Measurements from ENCODE around the gene LPCAT1.
"Not testable (repeated sequence)": the region's sequence is repeated elsewhere in the genome, so short reads cannot be mapped to it uniquely, and the experiment has no call there.

Gene LPCAT1

GRCh38 chr5:1563617-1564181, 39.9 kb upstream of the LPCAT1 start:
- Histone ChIP-seq H3K27me3 (ENCODE audit: control insufficient read depth in 5 of 5, insufficient read depth in 4 of 5, low read length in 5 of 5) (peaks cover 0 to 12% (median 5%) of the 10 kb centered on the region in 5 donors), H3K4me3 (ENCODE audit: low read depth in 1 of 5, low read length in 5 of 5) (no peak overlapping the region), H3K36me3 (ENCODE audit: control insufficient read depth in 5 of 5, insufficient read depth in 5 of 5, low read length in 5 of 5) (no peaks in the 10 kb centered on the region), H3K27ac (ENCODE audit: low read depth, low read length) (no peak overlapping the region), H3K4me1 (ENCODE audit: control insufficient read depth in 5 of 5, insufficient read depth in 5 of 5, low read length in 5 of 5) (peaks cover 0 to 35% (median 33%) of the 10 kb centered on the region in 5 donors), H3K9me3 (ENCODE audit: control insufficient read depth in 5 of 5, low read length in 5 of 5) (no peaks in the 10 kb centered on the region), H3K9ac (ENCODE audit: low read length in 5 of 5) (no peak overlapping the region)

- H3K27ac ChIP-seq (ENCODE audit: low read depth, low read length) = no peak overlapping the region
- H3K4me1 ChIP-seq (ENCODE audit: control insufficient read depth in 5 of 5, insufficient read depth in 5 of 5, low read length in 5 of 5) = peaks cover 0 to 29% (median 26%) of the 10 kb centered on the region in 5 donors
- no peak overlapping the region for H3K9ac ChIP-seq (ENCODE audit: low read length in 5 of 5)
- H3K27me3 ChIP-seq (ENCODE audit: control insufficient read depth in 5 of 5, insufficient read depth in 4 of 5, low read length in 5 of 5) = peaks cover 0 to 12% (median 5%) of the 10 kb centered on the region in 5 donors
- H3K36me3 ChIP-seq (ENCODE audit: control insufficient read depth in 5 of 5, insufficient read depth in 5 of 5, low read length in 5 of 5) = no peaks in the 10 kb centered on the region
- H3K4me3 ChIP-seq (ENCODE audit: low read depth in 1 of 5, low read length in 5 of 5) = no peak overlapping the region
- H3K9me3 ChIP-seq (ENCODE audit: control insufficient read depth in 5 of 5, low read length in 5 of 5) = no peaks in the 10 kb centered on the region
These were observed 39.3 kb upstream of the LPCAT1 start for GRCh38 chr5:1563051-1563461.

GRCh38 chr5:1562599-1562998, 38.8 kb upstream of the LPCAT1 start:
- H3K4me1 ChIP-seq (ENCODE audit: control insufficient read depth in 5 of 5, insufficient read depth in 5 of 5, low read length in 5 of 5) = peaks cover 0 to 24% (median 22%) of the 10 kb centered on the region in 5 donors
- H3K36me3 ChIP-seq (ENCODE audit: control insufficient read depth in 5 of 5, insufficient read depth in 5 of 5, low read length in 5 of 5) = no peaks in the 10 kb centered on the region
- H3K27ac ChIP-seq (ENCODE audit: low read depth, low read length) = no peak overlapping the region
- H3K9ac ChIP-seq (ENCODE audit: low read length in 5 of 5) = no peak overlapping the region
- no peak overlapping the region for H3K4me3 ChIP-seq (ENCODE audit: low read depth in 1 of 5, low read length in 5 of 5)
- no peaks in the 10 kb centered on the region for H3K9me3 ChIP-seq (ENCODE audit: control insufficient read depth in 5 of 5, low read length in 5 of 5)
- peaks cover 3 to 12% (median 5%) of the 10 kb centered on the region in 5 donors for H3K27me3 ChIP-seq (ENCODE audit: control insufficient read depth in 5 of 5, insufficient read depth in 4 of 5, low read length in 5 of 5)

- Histone ChIP-seq H3K27me3 (ENCODE audit: control insufficient read depth in 5 of 5, insufficient read depth in 4 of 5, low read length in 5 of 5) (peaks cover 3 to 16% (median 5%) of the 10 kb centered on the region in 5 donors), H3K9ac (ENCODE audit: low read length in 5 of 5) (no peak overlapping the region), H3K9me3 (ENCODE audit: control insufficient read depth in 5 of 5, low read length in 5 of 5) (no peaks in the 10 kb centered on the region), H3K4me1 (ENCODE audit: control insufficient read depth in 5 of 5, insufficient read depth in 5 of 5, low read length in 5 of 5) (peaks cover 0 to 16% (median 13%) of the 10 kb centered on the region in 5 donors), H3K4me3 (ENCODE audit: low read depth in 1 of 5, low read length in 5 of 5) (no peak overlapping the region), H3K27ac (ENCODE audit: low read depth, low read length) (no peak overlapping the region), H3K36me3 (ENCODE audit: control insufficient read depth in 5 of 5, insufficient read depth in 5 of 5, low read length in 5 of 5) (no peaks in the 10 kb centered on the region)
These were observed 37.7 kb upstream of the LPCAT1 start for GRCh38 chr5:1561402-1561929.

- not testable (repeated sequence) for H3K9me3 ChIP-seq (ENCODE audit: control insufficient read depth in 5 of 5, low read length in 5 of 5); H3K4me3 ChIP-seq (ENCODE audit: low read depth in 1 of 5, low read length in 5 of 5); H3K36me3 ChIP-seq (ENCODE audit: control insufficient read depth in 5 of 5, insufficient read depth in 5 of 5, low read length in 5 of 5); H3K27ac ChIP-seq (ENCODE audit: low read depth, low read length); H3K4me1 ChIP-seq (ENCODE audit: control insufficient read depth in 5 of 5, insufficient read depth in 5 of 5, low read length in 5 of 5); H3K9ac ChIP-seq (ENCODE audit: low read length in 5 of 5)
- H3K27me3 ChIP-seq (ENCODE audit: control insufficient read depth in 5 of 5, insufficient read depth in 4 of 5, low read length in 5 of 5) = peaks cover 3 to 20% (median 5%) of the 10 kb centered on the region in 5 donors
These were observed 36.7 kb upstream of the LPCAT1 start for GRCh38 chr5:1560499-1560898.

- Histone ChIP-seq H3K9ac (ENCODE audit: low read length in 5 of 5) (no peak overlapping the region), H3K27ac (ENCODE audit: low read depth, low read length) (no peak overlapping the region), H3K4me3 (ENCODE audit: low read depth in 1 of 5, low read length in 5 of 5) (no peak overlapping the region), H3K4me1 (ENCODE audit: control insufficient read depth in 5 of 5, insufficient read depth in 5 of 5, low read length in 5 of 5) (peaks cover 0 to 4% (median 0%) of the 10 kb centered on the region in 5 donors), H3K36me3 (ENCODE audit: control insufficient read depth in 5 of 5, insufficient read depth in 5 of 5, low read length in 5 of 5) (no peaks in the 10 kb centered on the region), H3K27me3 (ENCODE audit: control insufficient read depth in 5 of 5, insufficient read depth in 4 of 5, low read length in 5 of 5) (peaks cover 3 to 22% (median 9%) of the 10 kb centered on the region in 5 donors), H3K9me3 (ENCODE audit: control insufficient read depth in 5 of 5, low read length in 5 of 5) (no peaks in the 10 kb centered on the region)
These were observed 35.2 kb upstream of the LPCAT1 start for GRCh38 chr5:1558944-1559343.

GRCh38 chr5:1557114-1557873, 33.5 kb upstream of the LPCAT1 start:
- Histone ChIP-seq H3K4me3 (ENCODE audit: low read depth in 1 of 5, low read length in 5 of 5) (no peak overlapping the region), H3K9me3 (ENCODE audit: control insufficient read depth in 5 of 5, low read length in 5 of 5) (no peaks in the 10 kb centered on the region), H3K9ac (ENCODE audit: low read length in 5 of 5) (no peak overlapping the region), H3K27me3 (ENCODE audit: control insufficient read depth in 5 of 5, insufficient read depth in 4 of 5, low read length in 5 of 5) (peaks cover 0 to 22% (median 9%) of the 10 kb centered on the region in 5 donors), H3K4me1 (ENCODE audit: control insufficient read depth in 5 of 5, insufficient read depth in 5 of 5, low read length in 5 of 5) (peaks cover 0 to 10% (median 8%) of the 10 kb centered on the region in 5 donors), H3K36me3 (ENCODE audit: control insufficient read depth in 5 of 5, insufficient read depth in 5 of 5, low read length in 5 of 5) (no peaks in the 10 kb centered on the region), H3K27ac (ENCODE audit: low read depth, low read length) (no peak overlapping the region)

GRCh38 chr5:1555808-1556731, 32.3 kb upstream of the LPCAT1 start:
- H3K9me3 ChIP-seq (ENCODE audit: control insufficient read depth in 5 of 5, low read length in 5 of 5) = no peaks in the 10 kb centered on the region
- H3K27ac ChIP-seq (ENCODE audit: low read depth, low read length) = no peak overlapping the region
- H3K4me3 ChIP-seq (ENCODE audit: low read depth in 1 of 5, low read length in 5 of 5) = no peak overlapping the region
- no peak overlapping the region for H3K9ac ChIP-seq (ENCODE audit: low read length in 5 of 5)
- H3K36me3 ChIP-seq (ENCODE audit: control insufficient read depth in 5 of 5, insufficient read depth in 5 of 5, low read length in 5 of 5) = no peaks in the 10 kb centered on the region
- H3K27me3 ChIP-seq (ENCODE audit: control insufficient read depth in 5 of 5, insufficient read depth in 4 of 5, low read length in 5 of 5) = peaks cover 0 to 22% (median 9%) of the 10 kb centered on the region in 5 donors
- H3K4me1 ChIP-seq (ENCODE audit: control insufficient read depth in 5 of 5, insufficient read depth in 5 of 5, low read length in 5 of 5) = peaks cover 0 to 13% (median 11%) of the 10 kb centered on the region in 5 donors

- H3K27ac ChIP-seq (ENCODE audit: low read depth, low read length) = no peak overlapping the region
These were observed 31.4 kb upstream of the LPCAT1 start for GRCh38 chr5:1555011-1555807.

More at GRCh38 chr5:1555011-1555807, 31.4 kb upstream of the LPCAT1 start:
- Histone ChIP-seq H3K9me3 (ENCODE audit: control insufficient read depth in 5 of 5, low read length in 5 of 5) (no peaks in the 10 kb centered on the region), H3K4me3 (ENCODE audit: low read depth in 1 of 5, low read length in 5 of 5) (no peak overlapping the region), H3K9ac (ENCODE audit: low read length in 5 of 5) (no peak overlapping the region), H3K4me1 (ENCODE audit: control insufficient read depth in 5 of 5, insufficient read depth in 5 of 5, low read length in 5 of 5) (peaks cover 0 to 13% (median 11%) of the 10 kb centered on the region in 5 donors), H3K27me3 (ENCODE audit: control insufficient read depth in 5 of 5, insufficient read depth in 4 of 5, low read length in 5 of 5) (peaks cover 0 to 22% (median 9%) of the 10 kb centered on the region in 5 donors), H3K36me3 (ENCODE audit: control insufficient read depth in 5 of 5, insufficient read depth in 5 of 5, low read length in 5 of 5) (no peaks in the 10 kb centered on the region)
